OCI-LY1 (cell line): Measurements from ENCODE around the gene PBX1.

Source experiments
- CTCF ChIP-seq: fragments of 200-600 bp; sonication (generic), shearing (Covaris generic); IDR thresholded peaks from 2 replicates; pipeline ENCODE4 v1.5.1; 2017; ENCODE audit warnings: mild to moderate bottlenecking, antibody characterized with exemption, low read length, moderate library complexity, mixed read lengths
- EZH2 ChIP-seq: fragments of 200-600 bp; sonication (generic), shearing (Covaris generic); IDR thresholded peaks from 2 replicates; pipeline ENCODE4 v1.8.0; 2017; ENCODE audit warnings: borderline replicate concordance, mixed run types, mild to moderate bottlenecking, antibody characterized with exemption, low read length, moderate library complexity, mixed read lengths

- TF ChIP-seq CTCF: no peak
- TF ChIP-seq EZH2: no peak
Measured at GRCh38 chr1:164701189-164701761, 142.3 kb downstream of the PBX1 start.
